NCI-H460 (cell line): ENCODE results near the gene ERVMER34-1. TPM values are rescaled to one million over a fixed set of nuclear protein-coding genes. Genes with fewer than 3 reads are reported as not detected.

ENCODE experiments used
- DNase-seq: peaks from one replicate; pipeline ENCODE4 v3.0.0-alpha.2; 2016; ENCODE audit warnings: low read depth; ENCODE audit errors: extremely low read depth
- polyA plus RNA-seq: library from polyadenylated mRNA; depleted of rRNA; stranded (reverse); fragments of >200 nt; gene quantifications from 2 replicates; pipeline ENCODE4 v1.2.3, GENCODE V29; 2014; cell fraction: nucleus; rRNA removed
- total RNA-seq: library from RNA; depleted of rRNA; stranded (reverse); fragments of >200 nt; shearing (Covaris generic); gene quantifications from 2 replicates; pipeline ENCODE4 v1.2.3, GENCODE V29; 2014; rRNA removed

Gene ERVMER34-1, protein sequence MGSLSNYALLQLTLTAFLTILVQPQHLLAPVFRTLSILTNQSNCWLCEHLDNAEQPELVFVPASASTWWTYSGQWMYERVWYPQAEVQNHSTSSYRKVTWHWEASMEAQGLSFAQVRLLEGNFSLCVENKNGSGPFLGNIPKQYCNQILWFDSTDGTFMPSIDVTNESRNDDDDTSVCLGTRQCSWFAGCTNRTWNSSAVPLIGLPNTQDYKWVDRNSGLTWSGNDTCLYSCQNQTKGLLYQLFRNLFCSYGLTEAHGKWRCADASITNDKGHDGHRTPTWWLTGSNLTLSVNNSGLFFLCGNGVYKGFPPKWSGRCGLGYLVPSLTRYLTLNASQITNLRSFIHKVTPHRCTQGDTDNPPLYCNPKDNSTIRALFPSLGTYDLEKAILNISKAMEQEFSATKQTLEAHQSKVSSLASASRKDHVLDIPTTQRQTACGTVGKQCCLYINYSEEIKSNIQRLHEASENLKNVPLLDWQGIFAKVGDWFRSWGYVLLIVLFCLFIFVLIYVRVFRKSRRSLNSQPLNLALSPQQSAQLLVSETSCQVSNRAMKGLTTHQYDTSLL
- 3.2 and 3.5 TPM in 2 replicates for total RNA-seq
- 2.6 and 5.4 TPM in 2 replicates for polyA plus RNA-seq

DNA sequence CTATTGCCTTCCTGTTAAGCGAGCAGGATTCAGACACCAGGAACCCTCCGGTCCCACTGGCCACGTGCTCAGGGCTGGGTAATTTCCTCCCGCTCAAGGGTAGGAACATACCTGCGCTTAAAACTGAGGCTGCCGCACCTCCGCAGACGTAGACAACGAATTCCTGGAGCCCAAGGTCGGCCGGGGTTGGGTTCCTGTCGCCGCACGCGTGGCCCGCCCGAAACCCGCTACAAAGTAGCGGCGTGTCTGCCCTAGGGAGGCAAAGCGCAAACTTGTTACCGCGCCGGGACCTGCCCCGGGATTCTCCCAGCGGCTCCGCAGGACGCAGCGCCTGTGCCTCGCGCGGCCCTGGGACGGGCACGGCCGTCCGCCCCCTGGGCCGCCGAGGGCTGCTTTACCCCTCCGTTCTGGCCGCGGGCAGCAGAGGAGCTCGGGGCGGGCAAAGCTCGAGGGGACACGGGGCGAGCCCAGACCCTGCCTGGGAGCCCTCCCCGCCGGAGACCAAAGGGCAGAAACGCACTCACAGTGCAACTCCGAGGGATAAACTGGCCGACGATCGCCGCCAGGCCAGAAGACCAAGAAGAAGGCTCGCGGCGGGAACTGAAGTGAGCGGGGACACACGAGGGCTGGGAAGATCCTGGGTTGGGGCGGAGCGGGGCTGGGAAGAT, at the start of gene ERVMER34-1:
Gene ERVMER34-1 (minus strand): TSS at position 607 of the 668 bp plus-strand sequence. CDS start 5,905 bp downstream, outside the sequence.
- no peak for DNase-seq

DNA sequence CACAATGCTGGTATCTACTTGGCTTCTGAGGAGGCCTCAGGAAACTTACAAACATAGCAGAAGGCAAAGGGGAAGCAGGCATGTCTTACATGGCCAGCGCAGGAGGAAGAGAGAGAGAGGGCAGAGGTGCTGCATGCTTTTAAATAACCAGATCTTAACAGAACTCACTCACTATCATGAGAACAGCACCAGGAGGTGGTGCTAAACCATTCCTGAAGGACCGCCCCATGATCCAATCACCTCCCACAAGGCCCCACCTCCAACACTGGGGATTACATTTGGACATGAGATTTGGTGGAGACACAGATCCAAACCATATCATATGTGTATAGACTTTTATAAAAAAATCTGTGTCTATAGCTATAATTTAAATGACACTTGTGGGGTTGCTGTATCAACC, 48.6 kb upstream of the ERVMER34-1 start:
- no peak for DNase-seq

DNA sequence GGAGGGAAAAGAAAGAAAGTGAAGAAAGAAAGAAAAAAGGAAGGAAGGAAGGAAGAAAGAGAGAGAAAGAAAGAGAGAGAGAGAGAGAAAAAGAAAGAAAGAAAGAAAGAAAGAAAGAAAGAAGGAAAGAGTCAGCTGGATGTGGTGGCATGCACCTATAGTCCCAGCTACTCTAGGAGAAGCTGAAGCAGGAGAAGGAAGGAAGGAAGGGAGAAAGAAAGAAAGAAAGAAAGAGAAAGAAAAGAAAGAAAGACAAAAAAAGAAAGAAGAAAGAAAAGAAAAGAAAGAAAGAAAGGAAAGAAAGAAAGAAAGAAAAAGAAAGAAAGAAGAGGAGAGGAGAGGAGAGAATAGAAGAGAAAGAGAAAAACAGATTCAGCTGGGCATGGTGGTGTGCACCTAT, 44.3 kb upstream of the ERVMER34-1 start:
- DNase-seq: no peak

DNA sequence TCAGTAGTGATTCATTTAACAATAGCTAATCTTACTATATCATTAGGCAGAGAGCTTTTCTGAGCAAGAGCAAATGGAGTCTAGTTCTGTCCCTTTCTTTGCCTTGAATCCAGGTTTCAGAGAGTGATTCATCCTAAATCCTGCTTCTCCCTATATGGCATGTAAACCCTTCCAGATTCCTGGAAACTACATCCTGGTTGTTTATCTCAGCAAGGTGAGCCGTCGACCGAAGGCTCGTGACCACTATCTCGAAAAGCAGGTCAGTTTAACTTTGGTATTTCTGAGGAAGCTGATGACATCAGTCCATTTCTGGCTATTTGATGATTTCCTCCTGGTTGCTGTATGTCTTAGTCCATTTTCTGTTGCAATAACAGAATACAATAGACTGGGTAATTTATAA, 40.7 kb upstream of the ERVMER34-1 start:
- DNase-seq: no peak

DNA sequence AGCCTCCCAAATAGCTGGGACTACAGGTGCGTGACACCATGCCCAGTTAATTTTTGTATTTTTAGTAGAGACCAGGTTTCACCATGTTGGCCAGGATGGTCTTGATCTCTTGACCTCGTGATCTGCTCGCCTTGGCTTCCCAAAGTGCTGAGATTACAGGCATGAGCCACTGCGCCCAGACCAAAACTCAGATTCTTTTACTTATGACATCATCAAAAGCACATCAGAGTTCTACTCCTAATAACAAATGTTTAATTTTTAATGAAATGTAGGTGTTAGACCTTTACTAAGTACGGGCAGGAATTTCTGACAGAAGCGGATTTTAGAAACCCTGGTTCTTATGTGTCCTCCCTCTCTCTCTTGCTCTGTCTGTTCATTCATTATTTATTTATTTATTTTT, 38.5 kb upstream of the ERVMER34-1 start:
- DNase-seq: no peak

DNA sequence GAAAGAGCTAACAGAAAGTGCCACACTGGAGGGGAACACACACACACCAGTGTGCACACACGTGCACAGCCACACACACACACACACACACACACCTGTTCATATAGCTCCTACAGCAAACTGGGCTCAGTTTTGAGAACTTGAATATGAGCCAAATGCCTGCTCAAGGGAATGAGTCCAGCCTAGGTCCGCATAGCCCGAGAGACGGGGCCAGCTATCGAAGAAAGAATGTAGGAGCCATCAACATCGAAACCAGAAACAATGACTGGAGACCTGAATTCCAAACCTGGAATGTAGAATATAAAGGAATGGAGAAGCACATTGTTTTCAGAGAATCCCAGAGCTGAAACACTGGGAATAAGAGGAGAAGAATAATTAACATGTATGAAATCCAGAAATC, 37.6 kb upstream of the ERVMER34-1 start:
- no peak for DNase-seq

DNA sequence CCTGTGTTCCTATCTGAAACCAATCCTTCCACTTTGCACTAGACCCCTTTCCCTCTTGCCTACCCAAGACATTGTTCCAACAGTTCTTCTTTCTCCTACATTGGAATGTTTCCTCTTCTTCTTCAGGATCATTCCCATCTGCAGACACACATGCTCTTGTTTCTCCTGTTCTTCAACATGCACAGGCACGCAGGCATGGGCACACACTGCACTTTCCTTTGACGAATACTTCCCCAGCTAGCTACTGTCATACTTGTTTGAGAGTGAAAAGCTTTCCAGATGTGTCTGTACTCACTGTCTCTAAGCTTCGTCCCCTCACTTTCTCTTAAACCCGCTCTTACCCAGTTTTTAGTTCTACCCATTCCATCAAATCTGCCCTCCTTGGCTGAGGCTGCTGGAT, 31.8 kb upstream of the ERVMER34-1 start:
- DNase-seq: no peak

DNA sequence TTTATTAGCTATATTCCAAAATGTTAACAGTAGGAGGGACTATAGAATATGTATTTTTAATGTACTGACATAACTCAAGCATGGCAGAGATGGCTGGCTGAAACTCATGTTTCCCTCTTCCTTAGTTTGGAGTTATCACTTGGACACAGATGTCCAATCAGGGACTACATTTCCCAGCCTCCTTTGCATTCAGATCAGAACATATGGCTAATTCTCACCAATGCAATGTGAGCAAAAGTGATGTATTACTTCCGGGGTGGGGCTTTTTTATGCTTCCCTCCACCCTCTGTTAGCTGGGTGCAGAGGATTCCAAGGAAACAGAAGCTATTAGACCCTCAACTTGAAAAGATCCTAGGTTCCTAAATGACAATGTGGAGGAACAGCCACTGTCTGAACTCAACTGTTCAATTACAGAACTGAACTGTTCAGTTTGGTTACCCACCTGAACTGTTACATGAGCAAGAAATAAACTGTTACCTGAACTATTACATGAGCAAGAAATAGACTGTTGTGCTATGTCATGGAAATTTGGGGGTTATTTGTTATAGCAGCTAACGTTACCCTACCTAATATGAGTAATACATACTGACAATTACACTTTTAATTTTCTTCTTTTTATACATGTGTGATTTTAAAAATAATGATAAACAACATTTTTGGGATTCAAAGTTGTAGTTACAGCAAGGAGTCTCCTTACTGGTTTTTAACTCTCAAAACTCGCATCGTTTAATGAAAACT, 29.6 kb upstream of the ERVMER34-1 start:
- DNase-seq: no peak

DNA sequence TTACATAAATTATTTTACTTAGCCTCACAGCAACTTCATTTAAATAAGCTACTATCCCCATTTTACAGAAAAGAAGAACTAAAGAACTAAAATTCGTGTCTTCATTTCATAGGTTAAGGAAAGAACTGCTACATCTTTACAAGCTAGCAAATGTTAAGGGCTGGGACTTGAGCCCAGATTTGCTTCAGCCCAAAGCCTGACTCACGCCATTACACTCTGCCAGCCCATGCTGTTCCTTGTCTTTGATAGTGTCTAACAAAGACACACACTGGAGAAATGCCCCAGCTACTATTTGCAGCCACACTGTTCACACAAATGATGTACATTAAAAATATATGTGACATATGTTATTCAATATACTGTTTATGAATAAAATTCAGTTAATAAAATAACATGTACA, 29.0 kb upstream of the ERVMER34-1 start:
- DNase-seq: no peak

DNA sequence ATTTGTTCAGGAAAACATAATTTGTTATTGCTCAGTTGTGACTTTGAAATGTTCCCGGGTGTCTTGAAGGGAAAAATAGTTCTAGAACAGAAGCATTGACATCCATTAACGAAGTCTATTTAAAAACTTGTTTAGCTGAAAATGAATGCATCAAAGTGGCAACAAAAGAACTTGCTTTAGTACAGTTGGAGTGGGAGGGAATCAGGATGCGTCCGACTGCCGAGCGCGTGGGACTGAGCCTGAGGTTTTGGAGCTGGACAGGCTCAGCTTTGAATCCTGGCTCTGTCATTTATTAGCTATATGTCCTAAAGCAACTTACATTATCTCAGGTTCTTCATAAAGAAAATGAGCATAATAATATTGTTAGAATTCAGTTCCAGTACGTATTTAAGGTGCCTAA, 9.0 kb upstream of the ERVMER34-1 start:
- DNase-seq: no peak

DNA sequence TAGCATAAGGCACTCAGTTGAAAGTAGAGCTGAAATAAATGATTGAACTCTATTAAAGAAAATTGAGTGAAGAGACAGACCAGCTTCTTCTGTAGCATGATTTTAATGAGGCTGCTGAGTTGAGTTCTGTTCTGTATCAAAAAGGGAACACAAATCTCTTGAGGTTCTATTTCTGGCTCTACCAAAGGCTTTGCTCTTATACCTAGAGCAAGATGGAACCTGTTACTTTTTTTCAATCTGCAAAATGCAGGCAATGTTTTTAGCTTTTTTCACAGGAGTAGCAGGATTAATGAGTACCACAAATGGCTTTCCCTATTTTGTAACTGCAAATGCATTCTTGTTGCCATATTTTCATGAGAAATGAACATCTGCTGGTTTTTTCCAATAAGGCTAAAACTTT, 4.2 kb upstream of the ERVMER34-1 start:
- no peak for DNase-seq

DNA sequence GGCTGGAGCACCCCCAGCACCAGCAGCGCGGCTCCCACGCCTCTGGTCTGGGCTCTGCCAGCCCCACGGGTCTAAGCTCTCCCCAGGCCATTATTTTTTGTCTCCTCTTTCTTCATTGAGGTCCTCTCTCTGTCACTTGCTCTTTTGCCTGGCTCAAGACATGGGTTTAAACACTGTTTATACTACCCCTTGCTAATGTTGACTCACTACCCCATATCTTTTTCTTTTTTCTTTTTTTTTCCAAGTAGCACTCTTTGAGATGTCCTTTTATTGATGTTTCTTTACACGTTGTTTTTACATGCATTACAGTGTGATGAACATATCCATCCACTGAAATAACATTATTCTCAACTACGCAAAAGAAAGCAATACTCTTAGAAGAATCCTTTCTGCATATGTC, 1.7 kb upstream of the ERVMER34-1 start:
- no peak for DNase-seq

DNA sequence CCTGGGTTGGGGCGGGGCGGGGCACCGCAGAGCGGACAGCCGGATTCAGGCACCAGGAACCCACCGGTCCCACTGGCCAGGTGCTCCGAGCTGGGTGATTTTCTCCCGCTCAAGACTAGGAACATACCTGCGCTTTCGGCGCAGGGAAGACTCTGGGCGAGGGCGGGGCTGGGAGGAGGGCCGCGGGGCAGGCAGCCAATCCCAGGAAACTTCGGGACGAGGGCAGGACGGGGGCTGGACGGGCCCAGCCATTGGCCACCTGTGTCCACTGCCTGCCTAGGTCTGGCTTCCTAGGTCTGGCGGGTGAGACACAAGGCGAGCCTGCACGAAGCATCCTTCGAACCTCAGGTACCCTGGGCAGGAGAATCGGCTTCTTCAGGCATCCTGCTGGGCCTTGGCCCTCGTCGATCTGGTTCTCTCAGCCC, 274 bp upstream of the ERVMER34-1 start:
- DNase-seq: peak; percentile 15

DNA sequence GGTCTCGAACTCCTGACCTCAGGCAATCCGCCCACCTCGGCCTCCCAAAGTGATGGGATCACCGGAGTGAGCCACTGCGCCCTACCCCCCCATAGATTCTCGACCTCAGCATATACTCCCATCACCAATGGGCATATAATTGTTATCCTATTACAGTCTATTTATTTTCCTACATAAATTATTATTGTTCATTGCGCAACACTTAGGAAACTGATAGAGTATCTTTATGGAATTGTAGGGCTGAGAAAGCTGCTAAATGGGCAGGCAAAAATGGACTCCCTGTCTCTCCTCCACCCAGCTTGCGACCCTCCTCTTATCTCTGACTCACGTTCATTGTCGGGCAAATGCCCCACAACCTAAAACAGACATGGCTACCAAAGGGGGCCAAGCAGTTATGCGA, 1.0 kb downstream of the ERVMER34-1 start:
- DNase-seq: no peak

DNA sequence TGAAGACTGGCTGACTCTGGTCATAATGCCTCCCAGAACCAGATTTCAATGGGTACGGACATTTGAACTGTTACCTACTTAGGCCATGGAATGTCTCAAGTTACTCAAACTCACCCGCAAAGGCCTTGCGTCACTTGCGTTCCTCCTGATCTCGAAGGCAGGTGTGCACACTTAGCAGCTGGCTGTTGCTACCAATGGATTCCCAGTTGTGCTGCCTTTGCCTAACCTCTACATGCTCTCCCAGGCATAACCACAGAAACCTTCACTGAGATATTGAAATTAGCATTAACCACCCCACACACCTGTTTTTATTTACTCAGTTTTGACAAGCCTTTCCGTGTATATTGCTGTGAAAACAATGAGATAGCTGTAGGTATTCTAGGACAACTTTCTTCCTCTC, 2.8 kb downstream of the ERVMER34-1 start:
- no peak for DNase-seq

DNA sequence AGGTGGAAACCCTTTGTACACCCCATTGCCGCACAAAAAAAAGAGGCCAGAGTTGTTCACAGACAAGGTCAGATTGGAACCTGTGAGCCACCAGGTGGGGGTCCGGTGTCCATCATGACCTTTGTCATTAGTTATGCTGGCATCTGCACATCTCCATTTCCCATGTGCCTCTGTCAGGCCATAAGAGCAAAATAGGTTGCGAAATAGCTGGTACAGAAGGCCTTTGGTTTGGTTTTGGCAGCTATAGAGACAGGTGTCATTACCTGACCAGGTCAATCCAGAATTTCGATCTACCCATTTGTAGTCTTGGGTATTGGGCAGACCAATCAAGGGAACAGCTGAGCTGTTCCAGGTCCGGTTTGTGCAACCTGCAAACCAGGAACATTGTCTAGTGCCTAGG, 6.6 kb downstream of the ERVMER34-1 start:
- DNase-seq: no peak

DNA sequence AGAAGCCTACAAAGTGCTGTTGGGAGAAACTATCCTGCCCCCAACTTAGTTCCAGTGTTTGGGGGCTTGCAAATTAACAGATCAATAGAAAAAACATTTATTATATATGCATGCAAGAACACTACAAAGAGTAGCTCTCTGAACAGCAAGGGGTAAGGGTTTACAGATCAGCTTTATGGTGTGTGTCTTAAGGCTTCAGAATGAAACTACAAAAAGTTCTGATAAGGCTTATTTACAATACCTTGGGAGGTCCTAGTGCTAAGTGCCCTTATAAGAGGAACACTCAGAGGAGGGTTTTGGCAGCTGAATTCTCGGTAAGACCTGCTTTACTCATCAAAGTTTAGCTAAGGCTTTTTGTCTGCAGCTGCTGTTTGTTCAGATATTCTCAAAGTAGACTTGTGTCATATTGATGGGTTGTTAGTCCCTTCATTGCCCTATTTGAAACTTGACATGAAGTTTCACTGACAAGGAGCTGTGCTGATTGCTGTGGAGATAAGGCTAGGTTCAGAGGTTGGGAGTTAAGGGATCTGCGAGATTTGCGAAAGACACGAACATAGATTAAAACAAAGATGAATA, 7.7 kb downstream of the ERVMER34-1 start:
- no peak for DNase-seq

DNA sequence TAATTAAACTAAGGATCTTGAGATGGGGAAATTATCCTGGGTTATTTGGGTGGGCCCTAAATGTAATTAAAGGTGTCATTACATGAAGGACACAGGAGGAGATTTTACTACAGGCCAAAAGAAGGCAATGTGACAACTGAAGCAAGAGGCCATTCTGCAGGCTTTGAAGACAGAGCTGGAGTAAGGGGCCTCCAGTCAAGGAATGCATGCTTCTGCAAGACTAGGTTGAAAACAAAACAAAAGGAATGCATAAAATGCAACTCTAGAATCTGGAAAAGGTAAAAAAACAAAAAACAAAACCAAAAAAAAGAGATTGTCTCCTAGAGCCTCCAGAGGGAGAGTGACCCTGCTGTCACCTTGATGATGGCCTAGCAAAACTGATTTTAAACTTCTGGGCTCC, 21.6 kb downstream of the ERVMER34-1 start:
- no peak for DNase-seq

DNA sequence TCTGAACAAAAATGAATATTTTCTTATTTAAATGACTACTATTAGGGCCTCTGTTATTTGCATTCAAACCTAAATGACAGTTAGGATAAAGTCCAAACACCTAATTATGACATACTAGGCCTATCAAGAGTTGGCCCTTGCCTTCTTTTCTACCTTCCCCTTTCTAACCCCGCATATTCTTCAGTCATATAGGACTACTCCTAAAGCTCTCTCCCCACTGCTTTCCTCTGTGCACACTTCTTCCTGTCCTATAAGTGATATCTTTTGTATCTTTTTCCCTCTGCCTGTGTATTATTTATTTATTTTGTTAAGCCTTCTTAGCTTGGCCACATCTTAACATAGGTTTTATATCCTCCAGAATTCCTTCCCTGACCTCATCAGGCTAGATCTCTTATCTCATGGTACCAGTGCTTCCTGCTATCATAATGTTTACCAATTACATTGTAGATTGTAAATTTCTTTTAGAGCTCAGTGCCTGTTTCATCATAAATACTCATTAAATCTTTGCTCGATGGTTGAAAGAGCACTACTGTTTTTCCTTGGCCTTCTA, 22.5 kb downstream of the ERVMER34-1 start:
- no peak for DNase-seq

DNA sequence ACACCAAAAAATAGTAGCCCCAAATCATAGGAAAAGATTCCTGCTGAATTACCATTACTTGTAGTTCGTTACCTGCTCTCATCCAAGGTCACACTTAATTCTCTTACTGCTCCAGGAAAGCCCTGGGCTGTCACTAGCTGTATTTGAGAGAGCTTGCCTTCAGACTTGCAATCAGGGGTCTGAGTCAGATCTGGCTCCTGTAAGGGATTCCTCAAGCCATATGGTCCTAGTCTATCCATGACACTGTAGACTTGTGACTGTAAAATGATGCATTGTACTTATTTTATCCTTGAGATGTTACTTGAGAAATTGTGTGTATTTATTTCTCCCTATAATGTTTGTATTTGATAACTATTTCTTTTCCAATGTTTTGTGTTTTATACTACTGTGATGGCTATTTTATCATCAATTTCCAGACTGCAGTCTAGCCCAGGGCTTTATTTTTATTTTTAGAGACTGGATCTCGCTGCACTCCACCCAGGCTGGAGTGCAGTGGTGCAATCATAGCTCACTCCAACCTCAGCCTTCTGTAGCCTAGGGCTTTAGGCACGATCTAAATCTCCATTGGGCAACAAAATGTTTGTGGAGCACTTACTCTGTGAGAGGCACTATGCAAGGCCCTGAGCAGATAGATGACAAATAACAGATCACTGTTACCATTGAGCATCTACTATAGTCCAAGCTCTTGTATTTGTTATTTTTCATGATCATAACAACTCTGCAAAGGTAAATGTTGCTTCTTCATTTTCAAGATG, 24.2 kb downstream of the ERVMER34-1 start:
- no peak for DNase-seq
